ENCODE measurements around the gene MDGA2.
"Not testable (repeated sequence)": the region's sequence is repeated elsewhere in the genome, so short reads cannot be mapped to it uniquely, and the experiment has no call there.

Gene MDGA2

DNA sequence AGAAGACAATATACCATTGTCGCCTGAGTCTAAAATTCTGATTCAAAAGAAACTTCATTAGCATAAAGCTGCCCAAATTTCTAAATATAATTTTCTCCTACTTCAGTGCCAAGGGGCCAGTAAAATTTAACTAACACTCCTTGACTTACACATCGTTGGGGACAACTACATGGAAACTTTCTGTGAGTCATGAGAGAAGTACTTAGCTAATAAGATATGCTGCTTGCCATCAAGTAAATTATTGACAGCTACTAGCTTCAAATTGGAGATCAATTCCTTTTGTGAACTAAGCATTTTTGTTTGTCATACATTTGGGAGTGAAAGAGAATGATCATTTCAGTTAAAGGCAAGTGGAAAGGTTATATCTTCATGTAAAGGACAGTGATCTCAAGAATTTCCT, 373.3 kb downstream of the MDGA2 start:
- DNase-seq: no peak

GRCh38 chr14:47300796-47301195, 374.6 kb downstream of the MDGA2 start:
- DNase-seq: no peak

DNA sequence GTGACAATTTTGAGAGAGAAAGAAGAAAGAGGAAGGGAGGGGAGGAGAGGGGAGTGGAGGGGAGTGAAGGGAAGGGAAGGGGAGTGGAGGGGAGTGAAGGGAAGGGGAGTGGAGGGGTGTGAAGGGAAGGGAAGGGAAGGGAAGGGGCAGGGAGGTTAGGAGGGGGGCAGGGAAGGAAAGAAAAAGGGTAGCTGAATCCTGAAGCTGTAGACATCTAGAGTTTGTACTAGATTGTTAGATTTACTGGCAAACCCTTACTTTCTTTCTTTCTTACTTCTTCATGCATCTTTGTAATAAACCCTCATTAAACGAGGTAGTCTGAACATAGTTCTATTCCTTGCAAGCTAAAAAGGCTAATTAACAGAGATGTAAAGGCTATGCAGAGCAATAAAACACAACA, 378.0 kb downstream of the MDGA2 start:
- no peak for DNase-seq

DNA sequence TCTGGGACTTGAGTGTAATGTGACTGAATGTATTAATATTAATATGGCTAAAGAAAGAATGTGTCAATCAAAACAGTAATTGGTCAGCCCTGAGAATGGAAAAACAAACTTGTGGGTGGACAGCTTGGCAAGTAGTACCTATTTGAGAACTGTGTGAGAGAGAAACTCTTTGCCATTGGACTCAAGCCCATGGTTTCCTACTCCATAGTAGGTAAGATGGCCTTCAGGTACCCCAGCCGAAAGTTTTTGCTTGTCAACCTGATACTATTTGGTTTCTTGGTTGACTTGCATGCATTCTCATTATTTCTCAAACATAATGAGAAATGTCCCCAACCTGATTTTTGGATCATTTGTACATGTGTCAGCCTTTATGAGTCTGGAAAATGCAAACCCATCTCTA, 391.1 kb downstream of the MDGA2 start:
- no peak for DNase-seq

GRCh38 chr14:47281761-47282160, 393.6 kb downstream of the MDGA2 start:
- DNase-seq: not testable (repeated sequence)

GRCh38 chr14:47278233-47278842, 397.1 kb downstream of the MDGA2 start:
- peak; percentile 65 for DNase-seq

DNA sequence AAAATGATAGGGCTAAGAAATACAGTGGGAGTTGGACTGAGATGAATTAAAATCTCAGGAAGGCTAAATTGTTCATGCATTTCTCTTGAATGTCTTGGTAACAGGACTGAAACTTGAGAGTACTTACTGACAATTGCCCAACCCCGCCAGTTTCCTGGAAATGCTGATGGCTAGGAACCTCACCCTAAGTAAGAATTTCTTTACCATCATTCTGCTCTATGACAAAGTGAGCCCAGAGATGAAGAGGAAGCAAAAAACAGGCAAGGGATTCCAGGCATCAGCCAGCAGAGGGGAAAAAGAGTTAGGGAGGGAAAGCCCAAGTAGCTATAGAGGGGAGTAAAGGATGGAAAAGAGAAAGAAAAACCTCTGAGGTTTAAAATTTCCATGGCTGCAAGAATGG, 397.7 kb downstream of the MDGA2 start:
- DNase-seq: peak; percentile 7

DNA sequence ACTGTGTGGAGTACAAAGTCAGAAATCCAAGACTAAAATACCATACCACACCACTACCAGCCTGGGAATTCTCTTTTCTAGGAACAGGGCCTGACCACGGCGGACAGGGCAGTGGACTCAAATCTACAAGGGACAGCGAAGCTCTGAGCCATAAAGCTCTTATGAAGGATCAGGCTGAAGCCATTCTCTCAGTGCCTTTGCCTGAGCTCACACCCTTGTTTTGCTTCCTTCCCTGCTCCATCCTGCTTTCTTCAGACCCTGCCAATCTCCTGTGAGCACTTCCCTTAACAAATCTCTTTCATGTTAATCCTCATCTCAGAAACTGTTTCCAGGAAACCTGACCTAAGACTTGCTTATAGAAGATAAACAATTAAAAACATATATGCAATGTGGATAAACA, 398.5 kb downstream of the MDGA2 start:
- DNase-seq: no peak

GRCh38 chr14:47273939-47274338, 401.5 kb downstream of the MDGA2 start:
- no peak for DNase-seq

- DNase-seq: no peak
These were observed 404.7 kb downstream of the MDGA2 start for GRCh38 chr14:47270715-47271114.

- DNase-seq: no peak
These were observed 405.5 kb downstream of the MDGA2 start for GRCh38 chr14:47269756-47270492.

DNA sequence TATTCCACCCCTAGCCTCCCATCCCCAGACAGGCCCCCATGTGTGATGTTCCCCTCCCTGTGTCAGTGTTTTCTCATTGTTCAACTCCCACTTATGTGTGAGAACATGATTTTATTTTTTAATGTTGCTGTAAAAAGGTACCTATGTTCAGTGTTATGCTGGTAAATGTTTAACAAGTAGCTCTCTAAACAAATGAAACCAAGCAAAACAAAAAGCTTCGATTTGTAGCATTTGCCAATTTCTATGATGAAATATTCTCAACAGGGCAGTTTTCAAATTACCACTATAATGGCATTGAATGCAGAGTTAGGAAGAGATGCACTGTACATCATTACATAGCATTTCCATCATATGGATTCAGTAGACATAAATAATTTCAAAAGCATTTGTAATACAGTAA, 410.6 kb downstream of the MDGA2 start:
- no peak for DNase-seq

- DNase-seq: no peak
These were observed 412.6 kb downstream of the MDGA2 start for GRCh38 chr14:47262801-47263200.

DNA sequence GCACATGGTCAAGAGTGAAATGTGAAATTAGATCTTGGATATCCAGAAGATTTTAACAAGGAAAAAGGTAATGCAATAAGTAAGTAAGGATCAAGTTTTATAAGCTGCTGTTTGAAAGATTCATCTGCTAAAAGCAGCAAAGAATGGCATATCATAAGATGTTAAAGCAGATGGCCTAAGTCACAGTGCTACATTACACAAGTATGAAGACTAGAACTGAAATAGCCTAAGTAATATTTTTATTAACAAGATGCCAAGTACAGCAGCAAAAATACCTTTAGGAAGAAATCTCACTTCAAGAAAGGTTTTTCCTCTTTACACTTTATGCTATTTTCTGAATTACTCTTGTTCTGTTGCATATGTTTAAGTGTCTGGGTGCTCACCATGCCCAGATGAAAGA, 414.1 kb downstream of the MDGA2 start:
- DNase-seq: no peak

GRCh38 chr14:47259796-47260195, 415.6 kb downstream of the MDGA2 start:
- DNase-seq: no peak

- peak; percentile 9 for DNase-seq
These were observed 418.4 kb downstream of the MDGA2 start for GRCh38 chr14:47257013-47257412.

GRCh38 chr14:47252802-47253201, 422.6 kb downstream of the MDGA2 start:
- no peak for DNase-seq

DNA sequence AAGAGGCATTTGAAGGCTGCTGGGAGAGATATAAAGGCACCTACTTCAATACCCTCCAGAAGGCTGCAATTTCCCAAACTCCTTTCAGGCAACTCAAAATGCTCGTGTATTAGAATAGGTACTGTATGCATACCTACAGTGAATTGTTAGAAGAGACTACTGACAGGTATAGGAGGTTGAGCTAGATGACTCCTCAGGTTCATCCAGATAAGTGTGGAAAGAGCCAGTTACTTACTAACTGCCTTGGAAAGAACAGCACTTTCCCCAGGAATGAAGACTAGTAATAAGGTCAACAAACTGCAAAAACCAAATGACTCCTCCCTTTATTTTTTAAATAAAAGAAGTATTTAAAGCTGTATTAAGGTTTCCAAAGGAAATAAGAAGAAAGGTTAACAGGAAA, 429.0 kb downstream of the MDGA2 start:
- no peak for DNase-seq

DNA sequence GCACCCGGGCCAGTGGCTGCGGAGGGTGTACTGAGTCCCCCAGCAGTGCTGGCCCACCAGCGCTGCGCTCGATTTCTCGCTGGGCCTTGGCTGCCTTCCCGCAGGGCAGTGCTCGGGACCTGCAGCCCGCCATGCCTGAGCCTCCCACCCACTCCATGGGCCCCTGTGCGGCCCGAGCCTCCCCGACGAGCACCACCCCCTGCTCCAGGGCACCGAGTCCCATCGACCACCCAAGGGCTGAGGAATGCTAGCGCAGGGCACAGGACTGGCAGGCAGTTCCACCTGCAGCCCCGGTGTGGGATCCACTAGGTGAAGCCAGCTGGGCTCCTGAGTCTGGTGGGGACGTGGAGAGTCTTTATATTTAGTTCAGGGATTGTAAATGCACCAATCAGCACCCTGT, 432.8 kb downstream of the MDGA2 start:
- DNase-seq: not testable (repeated sequence)

- DNase-seq: no peak
These were observed 434.5 kb downstream of the MDGA2 start for GRCh38 chr14:47240748-47241437.

DNA sequence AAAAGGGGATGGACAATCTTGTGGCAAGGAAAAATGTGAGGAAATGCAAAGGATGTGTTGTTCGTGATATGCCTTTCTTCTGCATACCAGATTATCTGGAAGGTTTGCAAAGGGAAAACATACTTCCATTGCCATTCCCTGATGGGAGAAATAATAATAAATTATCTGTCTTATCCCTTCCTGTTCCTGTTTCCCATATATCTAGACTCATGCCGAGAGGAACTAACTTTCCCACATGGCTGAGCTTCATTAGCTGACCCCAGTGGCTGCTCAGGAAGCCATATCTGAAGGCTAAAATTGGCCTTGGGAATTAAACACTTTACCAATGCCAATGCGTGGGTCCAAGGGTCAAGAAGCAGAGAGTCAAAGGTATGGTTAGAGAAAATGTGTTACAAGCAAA, 439.8 kb downstream of the MDGA2 start:
- no peak for DNase-seq

DNA sequence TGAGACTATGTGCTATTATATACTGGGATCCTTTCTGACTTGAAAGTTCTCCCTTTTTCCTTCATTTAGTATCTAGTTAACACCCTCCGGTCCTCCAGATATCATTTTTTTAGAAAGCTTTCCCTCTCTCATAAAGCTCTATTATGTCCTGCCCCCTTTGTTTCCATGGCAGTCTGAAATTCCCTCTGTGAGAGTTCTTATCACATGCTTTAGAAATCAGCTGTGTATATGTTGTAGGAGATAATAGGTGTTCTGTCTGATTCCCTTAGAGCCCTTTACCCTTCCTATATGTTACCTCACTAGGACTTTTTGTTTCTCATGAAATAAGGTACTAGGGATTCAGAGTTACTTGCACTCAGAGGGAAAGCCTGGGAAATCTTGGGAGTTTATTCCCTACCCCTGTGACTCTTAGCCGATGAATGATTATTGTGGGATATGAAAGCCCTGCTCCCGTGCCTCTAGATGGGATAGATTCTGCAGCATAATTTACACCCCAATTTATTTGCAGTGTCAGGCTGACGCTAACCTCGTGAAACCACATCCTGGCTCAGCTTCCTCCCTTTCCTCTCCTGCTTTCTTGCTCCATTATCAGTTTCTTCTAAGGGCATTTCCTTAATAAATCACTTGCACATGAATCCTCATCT, 448.4 kb downstream of the MDGA2 start:
- no peak for DNase-seq

GRCh38 chr14:47223656-47224055, 451.7 kb downstream of the MDGA2 start:
- DNase-seq: no peak

DNA sequence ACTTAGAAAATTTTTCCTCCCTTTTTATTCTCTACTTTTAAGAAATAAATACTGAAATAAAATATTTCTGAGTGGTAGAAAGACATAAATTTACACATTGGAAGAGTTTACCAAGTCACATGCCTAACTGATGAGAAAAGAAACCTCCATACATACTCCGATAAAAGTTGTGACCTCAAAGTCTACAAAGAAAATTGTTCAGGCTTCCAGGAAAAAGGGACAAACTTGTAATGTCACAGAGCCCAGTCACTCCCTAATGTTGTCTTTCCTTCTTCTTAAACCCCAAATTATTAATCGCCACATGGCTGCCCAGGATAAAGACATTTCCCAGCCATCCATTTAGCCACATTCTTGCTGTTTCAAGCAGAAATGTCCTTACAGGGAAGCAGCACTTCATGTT, 455.3 kb downstream of the MDGA2 start:
- DNase-seq: no peak
